Smooth muscle cell (in vitro differentiated cells): ENCODE data around the gene A2M. TPM values are rescaled to one million over a fixed set of nuclear protein-coding genes. Genes with fewer than 3 reads are reported as not detected.

ENCODE experiments used
- DNase-seq: peaks from one replicate; lab custom pipeline; 2025; ENCODE audit not compliant: unreplicated experiment; lab: John Stamatoyannopoulos, UW
- H2AFZ ChIP-seq: fragments of 200-600 bp; sonication (generic); 2 replicates; pipeline ENCODE4 v1.6.0; 2016; ENCODE audit warnings: antibody characterized with exemption, low read depth, mild to moderate bottlenecking
- H3F3A ChIP-seq: fragments of 200-600 bp; sonication (generic); 2 replicates; pipeline ENCODE4 v1.6.0; 2017; ENCODE audit warnings: antibody characterized with exemption, low read depth
- H3K27ac ChIP-seq: fragments of 200-600 bp; sonication (generic); 2 replicates; pipeline ENCODE4 v1.5.1; 2016; ENCODE audit warnings: low read depth, mild to moderate bottlenecking
- H3K27me3 ChIP-seq: fragments of 200-600 bp; sonication (generic); 2 replicates; pipeline ENCODE4 v1.6.1; 2016; ENCODE audit warnings: low read depth, mild to moderate bottlenecking
- H3K36me3 ChIP-seq: fragments of 200-600 bp; sonication (generic); 2 replicates; pipeline ENCODE4 v1.5.1; 2016; ENCODE audit warnings: low read depth
- H3K4me1 ChIP-seq: fragments of 200-600 bp; sonication (generic); 2 replicates; pipeline ENCODE4 v1.5.1; 2016; ENCODE audit warnings: low read depth
- H3K4me2 ChIP-seq: fragments of 200-600 bp; sonication (generic); 2 replicates; pipeline ENCODE4 v1.6.0; 2016; ENCODE audit warnings: mild to moderate bottlenecking
- H3K4me3 ChIP-seq: fragments of 200-600 bp; sonication (generic); 2 replicates; pipeline ENCODE4 v1.5.1; 2016; ENCODE audit warnings: mild to moderate bottlenecking
- H3K79me2 ChIP-seq: fragments of 200-600 bp; sonication (generic); 2 replicates; pipeline ENCODE4 v1.6.0; 2016; ENCODE audit warnings: low read depth, mild to moderate bottlenecking
- H3K9ac ChIP-seq: fragments of 200-600 bp; sonication (generic); 2 replicates; pipeline ENCODE4 v1.6.0; 2016; ENCODE audit warnings: low read depth
- H3K9me3 ChIP-seq: fragments of 200-600 bp; sonication (generic); replicated peaks from 2 replicates; pipeline ENCODE4 v1.5.1; 2016; ENCODE audit warnings: low read depth
- H4K20me1 ChIP-seq: fragments of 200-600 bp; sonication (generic); 2 replicates; pipeline ENCODE4 v1.6.0; 2016; ENCODE audit warnings: low read depth
- CTCF ChIP-seq: fragments of 200-600 bp; sonication (generic); IDR thresholded peaks from 2 replicates; pipeline ENCODE4 v1.5.1; 2017; ENCODE audit warnings: borderline replicate concordance, mild to moderate bottlenecking, antibody characterized with exemption; ENCODE audit not compliant: insufficient read depth, poor library complexity, severe bottlenecking
- WGBS: methylation state at CpG from one replicate; pipeline ENCODE4 v1.1.7; 2016; ENCODE audit warnings: low lambda C conversion rate; 5-methylcytosine and 5-hydroxymethylcytosine counted together
- polyA plus RNA-seq: library from polyadenylated mRNA; unstranded; fragments of >200 nt; fragmentation: Nextera tagmentation; extraction: Ambion mirVana; gene quantifications from 2 replicates; pipeline ENCODE4 v1.2.1, GENCODE V29; 2016
- total RNA-seq: library from RNA; depleted of rRNA; stranded (reverse); fragments of >200 nt; gene quantifications from 2 replicates; pipeline ENCODE4 v1.2.3, GENCODE V29; 2014

A2M gene
- total and polyA plus RNA-seq, 2 experiments from 2014 or later = 72.8 to 108 TPM

GRCh38 chr12:9098115-9098452 lies 17.6 kb downstream of the A2M start:
- H3K27ac ChIP-seq = no peak overlapping the region
- TF ChIP-seq CTCF = no peak
- H3K79me2 ChIP-seq = no peaks in the 10 kb centered on the region
- H3K36me3 ChIP-seq = peaks cover 4% of the 10 kb centered on the region
- no peaks in the 10 kb centered on the region for H3K4me1 ChIP-seq
- no peak for DNase-seq
- no peaks in the 10 kb centered on the region for H4K20me1 ChIP-seq
- no peaks in the 10 kb centered on the region for H3K27me3 ChIP-seq
- no peak overlapping the region for H3K4me2 ChIP-seq
- H3K9me3 ChIP-seq = no peaks in the 10 kb centered on the region
- 93% methylated on average over 6 of the region's 6 CpGs for WGBS
- no peak overlapping the region for H3K4me3 ChIP-seq
- no peaks in the 10 kb centered on the region for H3F3A ChIP-seq
- no peak overlapping the region for H2AFZ ChIP-seq
- H3K9ac ChIP-seq = no peak overlapping the region

GRCh38 chr12:9096563-9097176 lies 19.0 kb downstream of the A2M start:
- H3K9me3 ChIP-seq = no peaks in the 10 kb centered on the region
- DNase-seq = no peak
- H3F3A ChIP-seq = no peaks in the 10 kb centered on the region
- H3K27ac ChIP-seq = no peak overlapping the region
- no peak overlapping the region for H2AFZ ChIP-seq
- 90% methylated on average over 2 of the region's 2 CpGs for WGBS
- no peak overlapping the region for H3K4me3 ChIP-seq
- no peak overlapping the region for H3K4me2 ChIP-seq
- no peak for TF ChIP-seq CTCF
- peaks cover 4% of the 10 kb centered on the region for H3K36me3 ChIP-seq
- H3K9ac ChIP-seq = no peak overlapping the region
- no peaks in the 10 kb centered on the region for H3K27me3 ChIP-seq
- H4K20me1 ChIP-seq = no peaks in the 10 kb centered on the region
- no peaks in the 10 kb centered on the region for H3K79me2 ChIP-seq
- no peaks in the 10 kb centered on the region for H3K4me1 ChIP-seq

- Histone ChIP-seq H3K9ac (no peak overlapping the region), H3K4me2 (no peak overlapping the region), H3K9me3 (no peaks in the 10 kb centered on the region), H3K4me1 (no peaks in the 10 kb centered on the region), H3K79me2 (no peaks in the 10 kb centered on the region), H3K36me3 (peaks cover 4% of the 10 kb centered on the region), H3K4me3 (no peak overlapping the region), H2AFZ (no peak overlapping the region), H3K27ac (no peak overlapping the region), H3F3A (no peaks in the 10 kb centered on the region), H3K27me3 (no peaks in the 10 kb centered on the region), H4K20me1 (no peaks in the 10 kb centered on the region)
- no peak for TF ChIP-seq CTCF
- 95% methylated on average over 3 of the region's 3 CpGs for WGBS
- DNase-seq = no peak
Measured at GRCh38 chr12:9095322-9095721, 20.4 kb downstream of the A2M start.

GRCh38 chr12:9094512-9095206 lies 21.1 kb downstream of the A2M start:
- Histone ChIP-seq H3K36me3 (peaks cover 4% of the 10 kb centered on the region), H4K20me1 (no peaks in the 10 kb centered on the region), H3K4me3 (no peak overlapping the region), H2AFZ (no peak overlapping the region), H3K9ac (no peak overlapping the region), H3K9me3 (no peaks in the 10 kb centered on the region), H3K4me1 (no peaks in the 10 kb centered on the region), H3K4me2 (no peak overlapping the region), H3F3A (no peaks in the 10 kb centered on the region), H3K27me3 (no peaks in the 10 kb centered on the region), H3K79me2 (no peaks in the 10 kb centered on the region), H3K27ac (no peak overlapping the region)
- TF ChIP-seq CTCF = no peak
- no peak for DNase-seq
- 95% methylated on average over 3 of the region's 3 CpGs for WGBS
